Astrocyte of the cerebellum (primary cell): ENCODE measurements around the gene ZNF330.
A peak's percentile ranks its signal among the peaks of the same experiment; 100 is the strongest.
"Not testable (repeated sequence)": the region's sequence is repeated elsewhere in the genome, so short reads cannot be mapped to it uniquely, and the experiment has no call there.

ENCODE experiments used
- DNase-seq: peaks from one replicate; pipeline ENCODE4 v3.0.0-alpha.2; 2011; ENCODE audit warnings: low read depth
- H3K4me3 ChIP-seq: 2 replicates; pipeline ENCODE4 v1.5.1; 2011; ENCODE audit warnings: mild to moderate bottlenecking, low read depth, low read length, moderate library complexity
- in situ Hi-C: cut with HindIII; loops from 2 replicates; pipeline ENCODE4 v1.10.0; 2017; ENCODE audit warnings: low sequenced_read_pairs
- TF ChIP-seq, protein P1 (sequence below): IDR thresholded peaks from 2 replicates; pipeline ENCODE4 v1.5.1; 2012; ENCODE audit warnings: low read length, low read depth, moderate library complexity, mild to moderate bottlenecking; ENCODE audit errors: missing control alignments

Gene ZNF330

DNA sequence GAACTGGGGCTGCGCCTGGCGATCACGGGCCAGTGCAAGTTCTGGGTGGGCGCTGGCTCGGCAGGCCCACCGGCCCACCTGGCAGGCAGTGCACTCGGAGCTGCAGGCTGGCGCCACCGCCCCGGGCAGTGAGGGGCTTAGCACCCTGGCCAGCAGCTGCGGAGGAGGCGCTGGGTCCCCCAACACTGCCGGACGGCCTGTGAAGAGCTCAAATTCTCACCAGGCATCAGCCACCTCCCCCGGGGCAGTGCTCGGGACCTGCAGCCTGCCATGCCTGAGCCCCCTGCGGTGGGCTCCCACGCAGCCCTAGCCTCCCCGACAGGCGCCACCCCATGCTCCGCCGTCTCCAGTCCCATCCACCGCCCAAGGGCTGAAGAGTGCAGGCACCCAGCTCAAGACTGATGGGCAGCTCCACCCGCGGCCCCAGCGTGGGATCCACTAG is 7.1 kb upstream of the ZNF330 start:
- in situ Hi-C loops: no loop called here
- H3K4me3 ChIP-seq: no peak overlapping the region
- no peak for DNase-seq
- TF ChIP-seq, protein P1, sequence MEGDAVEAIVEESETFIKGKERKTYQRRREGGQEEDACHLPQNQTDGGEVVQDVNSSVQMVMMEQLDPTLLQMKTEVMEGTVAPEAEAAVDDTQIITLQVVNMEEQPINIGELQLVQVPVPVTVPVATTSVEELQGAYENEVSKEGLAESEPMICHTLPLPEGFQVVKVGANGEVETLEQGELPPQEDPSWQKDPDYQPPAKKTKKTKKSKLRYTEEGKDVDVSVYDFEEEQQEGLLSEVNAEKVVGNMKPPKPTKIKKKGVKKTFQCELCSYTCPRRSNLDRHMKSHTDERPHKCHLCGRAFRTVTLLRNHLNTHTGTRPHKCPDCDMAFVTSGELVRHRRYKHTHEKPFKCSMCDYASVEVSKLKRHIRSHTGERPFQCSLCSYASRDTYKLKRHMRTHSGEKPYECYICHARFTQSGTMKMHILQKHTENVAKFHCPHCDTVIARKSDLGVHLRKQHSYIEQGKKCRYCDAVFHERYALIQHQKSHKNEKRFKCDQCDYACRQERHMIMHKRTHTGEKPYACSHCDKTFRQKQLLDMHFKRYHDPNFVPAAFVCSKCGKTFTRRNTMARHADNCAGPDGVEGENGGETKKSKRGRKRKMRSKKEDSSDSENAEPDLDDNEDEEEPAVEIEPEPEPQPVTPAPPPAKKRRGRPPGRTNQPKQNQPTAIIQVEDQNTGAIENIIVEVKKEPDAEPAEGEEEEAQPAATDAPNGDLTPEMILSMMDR: no peak

DNA sequence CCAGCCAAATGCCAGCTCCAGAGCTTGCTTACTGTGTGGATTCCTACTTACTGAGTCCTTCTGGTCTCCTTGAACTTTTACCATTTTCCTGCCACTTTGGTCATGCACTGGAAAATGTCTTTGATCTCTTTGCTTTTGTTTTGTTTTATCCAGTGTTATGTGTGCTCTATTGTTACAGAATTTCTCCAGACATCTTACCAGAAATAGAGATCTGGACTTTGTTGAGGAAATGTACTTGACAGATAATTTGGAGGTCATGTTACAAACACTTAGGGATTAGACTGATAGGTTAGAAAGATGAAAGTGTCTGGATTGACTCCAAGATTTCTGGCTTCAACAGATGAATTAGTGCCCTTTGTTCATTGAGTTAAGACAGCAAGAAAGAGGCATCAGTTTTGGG is 5.7 kb upstream of the ZNF330 start:
- TF ChIP-seq, protein P1: no peak
- in situ Hi-C loops: no loop called here
- no peak overlapping the region for H3K4me3 ChIP-seq
- DNase-seq: no peak

DNA sequence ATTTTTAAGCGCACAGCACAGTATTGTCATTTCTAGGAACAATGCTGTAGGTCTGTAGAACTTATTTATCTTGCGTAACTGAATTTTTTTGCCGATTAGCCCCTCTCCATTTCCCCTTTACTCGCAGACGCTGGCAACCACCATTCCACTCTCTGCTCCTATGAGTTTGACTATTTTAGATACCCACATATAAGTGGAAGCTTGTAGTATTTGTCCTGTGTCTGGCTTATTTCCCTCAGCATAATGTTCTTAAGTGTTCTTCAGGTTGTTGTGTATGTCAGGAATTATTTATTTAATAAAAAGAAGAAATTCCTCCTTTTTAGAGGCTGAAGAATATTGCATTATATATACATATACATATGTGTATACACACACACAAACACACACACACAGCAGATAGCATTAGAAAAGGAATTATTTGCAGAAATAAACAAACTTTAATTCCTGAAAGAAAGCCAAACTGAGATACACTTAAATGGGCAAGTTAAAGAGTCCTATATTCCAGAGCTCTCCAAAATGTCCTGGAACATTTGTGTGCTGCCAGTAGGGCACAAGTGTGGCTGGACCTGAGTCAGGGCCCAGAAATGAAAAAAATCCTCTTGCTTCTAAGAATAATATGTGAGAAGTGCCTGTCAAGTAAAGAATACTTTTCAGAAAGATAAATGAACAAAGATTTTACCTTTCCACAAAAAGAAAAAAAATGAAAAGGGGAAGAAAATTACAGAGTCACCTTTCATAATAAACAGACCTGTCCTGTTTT is 4.5 kb upstream of the ZNF330 start:
- no peak for DNase-seq
- in situ Hi-C loops: no loop called here
- H3K4me3 ChIP-seq: no peak overlapping the region
- TF ChIP-seq, protein P1: no peak

DNA sequence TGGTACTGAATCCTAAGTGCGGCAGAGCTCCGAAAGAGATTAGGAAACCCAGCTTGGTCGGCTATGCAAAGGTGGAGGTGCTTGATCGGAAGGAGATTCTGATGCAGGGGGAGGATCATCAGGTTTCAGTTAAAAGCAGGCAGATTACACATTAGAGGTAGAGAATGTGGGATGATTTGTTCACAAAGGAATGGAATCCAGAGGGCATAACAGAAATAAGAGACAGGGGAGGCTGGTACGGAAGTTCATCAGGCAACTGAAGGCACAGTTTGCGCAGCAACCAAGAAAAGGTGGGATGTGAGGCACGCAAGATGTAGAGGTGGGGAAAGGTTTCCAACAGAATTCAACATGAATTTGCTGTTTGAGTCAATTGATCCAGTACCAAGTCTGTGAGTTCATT is 424 bp upstream of the ZNF330 start:
- in situ Hi-C loops: no loop called here
- no peak for DNase-seq
- peak overlapping the region; percentile 97 for H3K4me3 ChIP-seq

DNA sequence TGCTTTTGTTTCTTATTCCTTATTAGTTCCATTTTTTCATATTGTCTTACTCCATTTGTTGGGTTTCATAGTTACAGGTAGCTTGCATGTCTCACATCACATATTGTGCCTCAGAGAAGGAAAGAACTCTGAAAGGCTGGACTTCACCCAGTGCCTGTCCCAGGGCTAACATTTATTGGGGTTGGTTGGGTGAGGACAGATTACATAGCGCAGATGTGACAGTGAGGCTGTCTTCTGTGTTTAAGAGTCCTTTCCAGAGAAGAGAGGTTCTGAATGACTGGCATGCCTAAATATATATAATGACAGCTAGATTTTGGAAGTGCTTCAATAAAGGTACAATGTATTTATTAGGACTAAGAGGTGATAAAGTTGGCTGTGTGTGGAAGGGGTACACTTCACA is 2.7 kb downstream of the ZNF330 start:
- DNase-seq: no peak
- H3K4me3 ChIP-seq: no peak overlapping the region
- in situ Hi-C loops: no loop called here
- TF ChIP-seq, protein P1: no peak

More for the DNA sequence above, 424 bp upstream of the ZNF330 start:
- TF ChIP-seq, protein P1: no peak

DNA sequence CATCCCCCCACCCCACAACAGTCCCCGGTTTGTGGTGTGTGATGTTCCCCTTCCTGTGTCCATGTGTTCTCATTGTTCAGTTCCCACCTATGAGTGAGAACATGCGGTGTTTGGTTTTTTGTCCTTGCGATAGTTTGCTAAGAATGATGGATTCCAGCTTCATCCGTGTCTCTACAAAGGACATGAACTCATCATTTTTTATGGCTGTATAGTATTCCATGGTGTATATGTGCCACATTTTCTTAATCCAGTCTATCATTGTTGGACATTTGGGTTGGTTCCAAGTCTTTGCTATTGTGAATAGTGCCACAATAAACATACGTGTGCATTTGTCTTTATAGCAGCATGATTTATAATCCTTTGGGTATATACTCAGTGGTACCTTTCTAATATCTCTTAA is 6.6 kb downstream of the ZNF330 start:
- H3K4me3 ChIP-seq, DNase-seq, in situ Hi-C loops: not testable (repeated sequence)

DNA sequence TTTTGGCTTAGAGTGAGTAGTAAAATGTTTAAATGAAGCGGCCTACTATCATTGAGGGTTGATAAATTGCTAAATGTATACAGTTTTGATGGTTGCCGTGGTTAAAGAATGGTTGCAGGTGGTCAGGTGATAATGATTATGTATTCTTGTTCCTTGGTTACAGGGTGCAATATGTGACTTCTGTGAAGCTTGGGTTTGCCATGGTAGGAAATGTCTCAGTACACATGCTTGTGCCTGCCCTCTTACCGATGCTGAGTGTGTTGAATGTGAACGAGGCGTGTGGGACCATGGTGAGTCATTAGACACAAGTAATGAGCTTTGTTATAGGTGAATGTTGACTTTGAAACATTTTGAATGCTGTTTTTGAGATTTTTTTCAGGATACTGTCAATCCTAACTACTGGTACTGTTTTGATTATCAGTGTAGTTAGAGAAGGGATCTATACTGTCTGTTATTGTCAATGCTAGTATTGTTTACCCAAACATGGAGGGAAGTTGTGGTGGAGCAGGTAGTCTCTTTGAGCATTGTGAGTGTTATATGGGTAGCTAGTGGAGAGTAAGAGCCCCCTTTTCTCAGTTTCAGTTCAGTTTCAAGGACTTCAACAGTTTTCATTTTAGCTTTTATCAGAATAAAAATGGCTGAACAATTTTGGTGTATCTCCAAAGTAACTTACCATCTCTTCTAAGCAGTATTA is 8.9 kb downstream of the ZNF330 start:
- no peak overlapping the region for H3K4me3 ChIP-seq
- no peak for DNase-seq
- TF ChIP-seq, protein P1: no peak
- in situ Hi-C loops: no loop called here
